PFSK-1 (cell line): Measurements from ENCODE around the gene HTT.

Source experiments
- FOXP2 ChIP-seq: optimal IDR thresholded peaks from 2 replicates; pipeline ENCODE3; 2011; ENCODE audit warnings: borderline replicate concordance, control low read depth, inconsistent platforms; ENCODE audit not compliant: insufficient read depth; ENCODE audit errors: extremely low read length, extremely low read depth
- POLR2AphosphoS5 ChIP-seq: IDR thresholded peaks from 2 replicates; pipeline ENCODE4 v1.6.1; 2012; ENCODE audit warnings: low read depth, mild to moderate bottlenecking, control low read depth, low read length, moderate library complexity
- SIN3A ChIP-seq: IDR thresholded peaks from 2 replicates; pipeline ENCODE4 v1.6.1; 2012; ENCODE audit warnings: mild to moderate bottlenecking, low read length, moderate library complexity, borderline replicate concordance; ENCODE audit not compliant: insufficient read depth
- TAF1 ChIP-seq: IDR thresholded peaks from 2 replicates; pipeline ENCODE4 v1.6.1; 2012; ENCODE audit warnings: low read length, control low read depth, borderline replicate concordance; ENCODE audit not compliant: insufficient read depth
- TF ChIP-seq, protein P1 (sequence below), 2 experiments: IDR thresholded peaks; 2 replicates each; pipeline versions ENCODE4 v1.6.1 to v1.8.0; 2011 to 2012; ENCODE audit warnings: low read depth in 2 of 2, low read length in 2 of 2, control low read depth in 1 of 2, inconsistent platforms in 1 of 2, mild to moderate bottlenecking in 1 of 2, moderate library complexity in 1 of 2; ENCODE audit not compliant: insufficient read depth in 1 of 2

DNA sequence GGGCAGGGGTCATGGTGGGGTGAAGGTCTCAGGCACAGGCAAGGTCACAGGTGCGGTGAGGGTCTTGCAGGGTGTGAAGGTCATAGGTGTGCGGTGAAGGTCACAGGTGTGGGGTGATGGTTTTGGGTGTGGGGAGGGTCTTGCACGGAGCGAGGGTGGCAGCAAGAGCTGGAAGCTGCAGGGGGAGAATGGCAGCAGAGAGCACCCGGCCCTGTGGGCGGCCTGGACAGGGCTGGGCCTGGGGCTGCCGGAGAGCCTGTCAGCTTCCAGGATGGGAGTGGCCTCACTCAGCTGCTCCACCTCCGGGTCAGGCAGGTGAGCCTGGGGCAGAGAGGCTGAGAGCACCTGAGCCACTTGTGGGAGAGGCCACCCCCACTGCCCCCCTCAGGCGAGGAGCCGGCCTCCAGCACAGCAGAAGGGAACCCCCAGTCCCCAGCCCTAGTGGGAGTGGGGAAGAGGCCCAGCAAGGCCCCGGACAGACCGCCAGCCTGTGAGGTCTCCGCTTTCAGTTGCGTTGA lies 176.0 kb downstream of the HTT start:
- TF ChIP-seq POLR2AphosphoS5: no peak
- TF ChIP-seq, protein P1, sequence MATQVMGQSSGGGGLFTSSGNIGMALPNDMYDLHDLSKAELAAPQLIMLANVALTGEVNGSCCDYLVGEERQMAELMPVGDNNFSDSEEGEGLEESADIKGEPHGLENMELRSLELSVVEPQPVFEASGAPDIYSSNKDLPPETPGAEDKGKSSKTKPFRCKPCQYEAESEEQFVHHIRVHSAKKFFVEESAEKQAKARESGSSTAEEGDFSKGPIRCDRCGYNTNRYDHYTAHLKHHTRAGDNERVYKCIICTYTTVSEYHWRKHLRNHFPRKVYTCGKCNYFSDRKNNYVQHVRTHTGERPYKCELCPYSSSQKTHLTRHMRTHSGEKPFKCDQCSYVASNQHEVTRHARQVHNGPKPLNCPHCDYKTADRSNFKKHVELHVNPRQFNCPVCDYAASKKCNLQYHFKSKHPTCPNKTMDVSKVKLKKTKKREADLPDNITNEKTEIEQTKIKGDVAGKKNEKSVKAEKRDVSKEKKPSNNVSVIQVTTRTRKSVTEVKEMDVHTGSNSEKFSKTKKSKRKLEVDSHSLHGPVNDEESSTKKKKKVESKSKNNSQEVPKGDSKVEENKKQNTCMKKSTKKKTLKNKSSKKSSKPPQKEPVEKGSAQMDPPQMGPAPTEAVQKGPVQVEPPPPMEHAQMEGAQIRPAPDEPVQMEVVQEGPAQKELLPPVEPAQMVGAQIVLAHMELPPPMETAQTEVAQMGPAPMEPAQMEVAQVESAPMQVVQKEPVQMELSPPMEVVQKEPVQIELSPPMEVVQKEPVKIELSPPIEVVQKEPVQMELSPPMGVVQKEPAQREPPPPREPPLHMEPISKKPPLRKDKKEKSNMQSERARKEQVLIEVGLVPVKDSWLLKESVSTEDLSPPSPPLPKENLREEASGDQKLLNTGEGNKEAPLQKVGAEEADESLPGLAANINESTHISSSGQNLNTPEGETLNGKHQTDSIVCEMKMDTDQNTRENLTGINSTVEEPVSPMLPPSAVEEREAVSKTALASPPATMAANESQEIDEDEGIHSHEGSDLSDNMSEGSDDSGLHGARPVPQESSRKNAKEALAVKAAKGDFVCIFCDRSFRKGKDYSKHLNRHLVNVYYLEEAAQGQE (IDR thresholded peaks at IDR 0.05; ENCODE audit: insufficient read depth in 1 of 2, low read depth in 2 of 2, low read length in 2 of 2): no peak
- TF ChIP-seq TAF1: no peak
- TF ChIP-seq SIN3A: no peak
- no peak for TF ChIP-seq FOXP2
